GM12892 (cell line): ENCODE measurements around the gene RFX8.

Experiments
- POLR2A ChIP-seq: IDR thresholded peaks from 2 replicates; pipeline ENCODE4 v1.6.1; 2011; ENCODE audit warnings: low read depth, low read length, control low read depth
- POLR2AphosphoS5 ChIP-seq: IDR thresholded peaks from 2 replicates; pipeline ENCODE4 v1.6.1; 2011; ENCODE audit warnings: low read depth, low read length, control low read depth

DNA sequence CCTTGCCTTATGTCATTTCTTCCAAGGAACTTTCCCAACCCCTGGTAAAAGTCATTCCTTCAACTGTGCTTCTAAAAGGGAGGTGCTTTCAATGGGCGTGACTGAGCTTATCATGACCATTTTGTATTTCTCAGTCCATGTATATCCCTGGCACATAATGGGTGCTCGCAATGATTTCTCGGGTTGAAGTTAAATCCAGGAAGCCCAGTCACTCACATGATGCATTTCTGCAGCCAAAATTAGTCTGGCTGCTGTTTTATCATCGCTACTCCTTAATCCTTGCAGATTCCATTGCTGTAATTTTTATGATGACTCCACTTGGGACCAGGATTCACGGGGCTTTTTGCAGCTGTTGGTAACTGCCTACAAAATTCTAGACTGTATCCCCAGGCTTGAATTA, 25.9 kb upstream of the RFX8 start:
- TF ChIP-seq POLR2AphosphoS5: no peak
- no peak for TF ChIP-seq POLR2A
